ENCODE measurements around the gene INCA1.

DNA sequence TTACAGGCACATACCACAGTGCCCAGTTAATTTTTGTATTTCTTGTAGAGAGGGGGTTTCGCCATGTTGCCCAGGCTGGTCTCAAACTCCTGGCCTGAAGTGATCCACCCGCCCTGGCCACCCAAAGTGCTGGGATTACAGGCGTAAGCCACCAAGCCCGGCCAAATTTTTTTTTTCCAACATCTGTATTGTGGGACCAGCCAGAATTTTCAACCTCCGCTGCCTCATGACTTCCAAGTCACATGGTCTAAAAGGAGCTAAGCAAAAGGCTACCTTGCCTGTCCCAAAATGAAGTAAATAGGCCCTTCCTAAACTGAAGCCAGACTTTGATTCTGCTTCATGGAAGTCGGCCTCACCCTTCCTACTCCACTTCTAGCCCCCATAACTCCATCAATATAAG is 25.5 kb downstream of the INCA1 start:
- TF ChIP-seq MXI1 (IDR thresholded peaks at IDR 0.05; ENCODE audit: borderline replicate concordance, low read depth, low read length) = no peak
- TF ChIP-seq, protein P1, sequence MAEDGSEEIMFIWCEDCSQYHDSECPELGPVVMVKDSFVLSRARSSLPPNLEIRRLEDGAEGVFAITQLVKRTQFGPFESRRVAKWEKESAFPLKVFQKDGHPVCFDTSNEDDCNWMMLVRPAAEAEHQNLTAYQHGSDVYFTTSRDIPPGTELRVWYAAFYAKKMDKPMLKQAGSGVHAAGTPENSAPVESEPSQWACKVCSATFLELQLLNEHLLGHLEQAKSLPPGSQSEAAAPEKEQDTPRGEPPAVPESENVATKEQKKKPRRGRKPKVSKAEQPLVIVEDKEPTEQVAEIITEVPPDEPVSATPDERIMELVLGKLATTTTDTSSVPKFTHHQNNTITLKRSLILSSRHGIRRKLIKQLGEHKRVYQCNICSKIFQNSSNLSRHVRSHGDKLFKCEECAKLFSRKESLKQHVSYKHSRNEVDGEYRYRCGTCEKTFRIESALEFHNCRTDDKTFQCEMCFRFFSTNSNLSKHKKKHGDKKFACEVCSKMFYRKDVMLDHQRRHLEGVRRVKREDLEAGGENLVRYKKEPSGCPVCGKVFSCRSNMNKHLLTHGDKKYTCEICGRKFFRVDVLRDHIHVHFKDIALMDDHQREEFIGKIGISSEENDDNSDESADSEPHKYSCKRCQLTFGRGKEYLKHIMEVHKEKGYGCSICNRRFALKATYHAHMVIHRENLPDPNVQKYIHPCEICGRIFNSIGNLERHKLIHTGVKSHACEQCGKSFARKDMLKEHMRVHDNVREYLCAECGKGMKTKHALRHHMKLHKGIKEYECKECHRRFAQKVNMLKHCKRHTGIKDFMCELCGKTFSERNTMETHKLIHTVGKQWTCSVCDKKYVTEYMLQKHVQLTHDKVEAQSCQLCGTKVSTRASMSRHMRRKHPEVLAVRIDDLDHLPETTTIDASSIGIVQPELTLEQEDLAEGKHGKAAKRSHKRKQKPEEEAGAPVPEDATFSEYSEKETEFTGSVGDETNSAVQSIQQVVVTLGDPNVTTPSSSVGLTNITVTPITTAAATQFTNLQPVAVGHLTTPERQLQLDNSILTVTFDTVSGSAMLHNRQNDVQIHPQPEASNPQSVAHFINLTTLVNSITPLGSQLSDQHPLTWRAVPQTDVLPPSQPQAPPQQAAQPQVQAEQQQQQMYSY (CRISPR knock-in tag; IDR thresholded peaks at IDR 0.05) = no peak
- TF ChIP-seq ERF (CRISPR knock-in tag; IDR thresholded peaks at IDR 0.05) = no peak
- no peak for TF ChIP-seq RFXAP (CRISPR knock-in tag; IDR thresholded peaks at IDR 0.05; ENCODE audit: borderline replicate concordance)
- TF ChIP-seq, protein P2, sequence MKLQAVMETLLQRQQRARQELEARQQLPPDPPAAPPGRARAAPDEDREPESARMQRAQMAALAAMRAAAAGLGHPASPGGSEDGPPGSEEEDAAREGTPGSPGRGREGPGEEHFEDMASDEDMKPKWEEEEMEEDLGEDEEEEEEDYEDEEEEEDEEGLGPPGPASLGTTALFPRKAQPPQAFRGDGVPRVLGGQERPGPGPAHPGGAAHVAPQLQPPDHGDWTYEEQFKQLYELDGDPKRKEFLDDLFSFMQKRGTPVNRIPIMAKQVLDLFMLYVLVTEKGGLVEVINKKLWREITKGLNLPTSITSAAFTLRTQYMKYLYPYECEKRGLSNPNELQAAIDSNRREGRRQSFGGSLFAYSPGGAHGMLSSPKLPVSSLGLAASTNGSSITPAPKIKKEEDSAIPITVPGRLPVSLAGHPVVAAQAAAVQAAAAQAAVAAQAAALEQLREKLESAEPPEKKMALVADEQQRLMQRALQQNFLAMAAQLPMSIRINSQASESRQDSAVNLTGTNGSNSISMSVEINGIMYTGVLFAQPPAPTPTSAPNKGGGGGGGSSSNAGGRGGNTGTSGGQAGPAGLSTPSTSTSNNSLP (IDR thresholded peaks at IDR 0.05; ENCODE audit: low read depth, low read length) = no peak
- no peak for TF ChIP-seq HNF4G (IDR thresholded peaks at IDR 0.05; ENCODE audit: borderline replicate concordance, low read depth, low read length)
- TF ChIP-seq HNF4G (CRISPR knock-in tag; IDR thresholded peaks at IDR 0.05; ENCODE audit: borderline replicate concordance, low read depth) = no peak
- TF ChIP-seq RAD21 (CRISPR knock-in tag; IDR thresholded peaks at IDR 0.05) = no peak
- TF ChIP-seq ZNF235 (CRISPR knock-in tag; IDR thresholded peaks at IDR 0.05; ENCODE audit: borderline replicate concordance) = no peak

All from HepG2 (cell line).